ELR (cell line): ENCODE data around the gene MSMO1.
A peak's percentile ranks its signal among the peaks of the same experiment; 100 is the strongest.

Source experiments
- DNase-seq: peaks from one replicate; pipeline ENCODE4 v3.0.0-alpha.2; 2015; ENCODE audit warnings: low read depth

The MSMO1 gene

GRCh38 chr4:165360985-165361670 lies 33.7 kb downstream of the MSMO1 start:
- DNase-seq, result no peak

DNA sequence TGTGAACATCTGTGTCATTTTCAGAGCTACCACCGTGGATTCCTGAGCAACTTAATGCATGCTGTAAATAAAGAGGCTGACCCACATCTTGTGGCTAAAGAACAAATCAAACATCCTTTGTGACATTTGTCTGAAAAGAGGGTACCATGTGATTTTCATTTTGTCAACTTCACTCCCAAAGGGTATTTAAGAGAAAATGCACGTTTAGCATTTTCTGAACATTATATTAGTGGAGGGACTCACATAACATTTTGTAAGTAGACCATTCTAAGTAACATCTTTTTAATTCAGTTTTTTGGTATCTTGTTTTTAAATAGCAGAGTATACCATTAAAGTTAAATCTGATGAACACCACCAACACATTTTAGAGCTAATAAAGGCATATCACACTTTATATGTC lies 34.3 kb downstream of the MSMO1 start:
- no peak for DNase-seq

DNA sequence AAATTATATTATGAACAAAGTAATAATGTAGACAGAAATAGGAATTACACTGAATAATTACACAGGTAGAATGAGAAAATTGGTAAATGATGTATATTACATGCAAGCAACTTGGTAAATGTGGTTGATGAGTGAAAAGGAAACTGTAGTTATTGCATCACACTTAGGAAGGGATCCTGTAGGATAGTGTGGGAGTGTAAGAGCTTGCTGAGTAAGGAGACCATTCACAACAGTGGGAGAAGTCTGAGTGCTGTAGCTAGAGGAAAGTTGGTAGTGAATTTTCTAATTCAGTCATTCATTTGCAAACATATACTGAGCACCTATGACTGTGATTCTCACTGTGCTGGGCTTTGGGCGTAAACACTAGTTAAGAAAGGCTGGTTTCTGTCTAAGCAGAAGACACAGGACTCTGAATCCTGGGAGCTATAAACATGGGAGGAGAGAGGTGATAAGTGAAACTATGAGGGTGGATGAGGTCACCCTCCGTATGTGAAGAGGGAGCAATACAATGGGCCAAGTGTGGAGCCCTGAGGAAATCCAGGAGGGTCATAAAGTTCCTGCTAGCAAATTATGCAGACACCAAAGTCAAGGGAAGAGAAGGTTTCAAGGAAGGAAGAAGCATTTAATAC lies 37.1 kb downstream of the MSMO1 start:
- peak; percentile 25 for DNase-seq

- DNase-seq, result no peak
Observed at GRCh38 chr4:165367040-165367439, 39.6 kb downstream of the MSMO1 start.

DNA sequence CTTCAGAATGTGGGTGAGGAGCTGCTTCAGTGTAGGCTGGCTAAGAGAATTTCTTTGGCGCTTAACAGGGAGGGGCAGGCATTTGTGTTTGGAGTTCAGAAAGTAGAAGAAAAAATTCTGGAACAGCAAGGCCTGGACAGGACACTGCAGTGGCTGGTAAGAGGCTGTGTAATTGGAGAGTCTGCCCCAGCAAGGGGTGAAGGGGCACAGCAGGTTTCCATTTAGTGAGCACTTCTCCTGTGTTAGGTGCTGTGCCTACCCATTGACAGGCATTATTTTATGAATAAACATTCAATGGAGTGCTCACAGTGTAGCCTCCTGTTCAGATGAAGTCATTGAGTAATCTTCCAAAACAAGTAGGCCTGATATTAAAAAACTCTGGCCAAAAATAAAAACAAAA lies 40.6 kb downstream of the MSMO1 start:
- DNase-seq, result no peak

DNA sequence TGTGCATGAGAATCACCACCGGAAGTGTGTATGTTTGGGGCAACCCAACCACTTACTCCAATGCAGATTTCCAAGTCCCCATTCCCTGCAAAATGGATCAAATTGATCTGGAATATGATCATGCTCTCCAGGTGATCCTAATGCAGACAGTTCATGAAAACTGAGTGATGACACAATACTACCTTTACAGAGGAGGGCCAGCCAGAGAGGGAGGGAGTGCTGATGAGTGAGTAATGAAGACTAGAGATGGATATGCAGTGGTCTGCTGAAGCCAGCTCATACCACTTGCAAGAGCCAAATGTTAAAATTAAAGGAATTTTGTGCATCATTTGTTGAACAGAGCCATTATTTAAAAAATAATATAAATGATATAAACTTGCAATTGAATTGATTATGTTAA lies 41.1 kb downstream of the MSMO1 start:
- DNase-seq, result no peak

DNA sequence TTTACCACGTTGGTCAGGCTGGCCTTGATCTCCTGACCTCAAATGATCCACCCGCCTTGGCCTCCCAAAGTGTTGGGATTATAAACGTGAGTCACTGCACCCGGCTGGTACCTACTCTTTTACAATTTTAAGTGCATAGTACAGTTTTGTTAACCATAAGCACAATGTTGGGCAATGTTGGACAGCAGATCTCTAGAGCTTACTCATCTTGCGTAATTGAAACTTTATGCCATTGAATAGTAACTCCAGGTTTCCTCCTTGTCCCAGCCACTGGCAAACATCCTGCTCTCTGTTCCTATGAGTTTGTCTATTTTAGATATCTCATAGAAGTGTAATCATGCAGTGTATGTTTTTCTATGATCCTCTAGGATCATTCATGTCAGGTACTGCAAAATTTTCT lies 42.1 kb downstream of the MSMO1 start:
- no peak for DNase-seq

GRCh38 chr4:165370530-165370929 lies 43.1 kb downstream of the MSMO1 start:
- DNase-seq, result no peak

DNA sequence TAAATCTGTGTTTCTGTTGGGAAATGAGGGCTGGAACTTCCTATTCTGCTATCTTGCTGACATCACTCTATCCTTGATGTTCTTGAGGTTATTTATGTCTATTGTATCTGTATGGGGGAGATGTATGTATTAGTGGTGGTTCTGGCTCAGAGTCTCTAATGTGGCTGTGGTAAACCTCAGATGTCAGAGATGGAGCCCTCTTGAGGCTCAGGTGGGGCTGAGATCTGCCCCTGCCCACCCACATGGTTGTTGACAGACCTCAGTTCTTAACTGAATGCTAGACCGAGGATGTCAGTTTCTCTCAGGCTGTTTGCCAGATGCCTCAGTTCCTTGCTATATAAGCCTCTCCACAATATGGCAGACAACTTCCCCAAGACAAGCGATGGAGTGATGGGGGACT lies 48.0 kb downstream of the MSMO1 start:
- no peak for DNase-seq

- DNase-seq, result no peak
Observed at GRCh38 chr4:165378398-165378744, 50.9 kb downstream of the MSMO1 start.

- peak; percentile 60 for DNase-seq
Observed at GRCh38 chr4:165378745-165379677, 51.5 kb downstream of the MSMO1 start, which contains the start of gene CPE. CPE (plus strand) TSS chr4:165379008; CDS start chr4:165379222, 214 bp downstream.

DNA sequence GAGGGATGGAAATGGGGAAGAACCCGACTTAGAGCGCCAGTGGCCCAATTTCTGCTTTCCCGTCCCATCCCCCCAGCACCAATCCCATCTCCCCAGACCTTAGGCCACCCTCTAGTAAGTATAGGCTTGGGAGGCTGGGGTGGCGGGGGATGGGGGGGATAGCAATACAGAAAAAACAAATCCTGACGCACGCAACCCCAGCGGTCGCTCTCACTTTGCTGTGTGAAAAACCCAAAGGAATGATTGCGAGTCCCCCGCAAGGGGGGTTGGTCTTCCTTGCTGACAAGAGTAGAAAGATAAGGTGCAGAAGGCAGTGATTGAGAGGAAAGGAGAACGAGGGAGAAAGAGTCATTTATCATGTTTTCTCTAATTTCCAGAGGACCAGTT lies 52.2 kb downstream of the MSMO1 start:
- no peak for DNase-seq

- no peak for DNase-seq
Observed at GRCh38 chr4:165380805-165381204, 53.3 kb downstream of the MSMO1 start.

GRCh38 chr4:165381821-165382373 lies 54.4 kb downstream of the MSMO1 start:
- DNase-seq, result no peak

DNA sequence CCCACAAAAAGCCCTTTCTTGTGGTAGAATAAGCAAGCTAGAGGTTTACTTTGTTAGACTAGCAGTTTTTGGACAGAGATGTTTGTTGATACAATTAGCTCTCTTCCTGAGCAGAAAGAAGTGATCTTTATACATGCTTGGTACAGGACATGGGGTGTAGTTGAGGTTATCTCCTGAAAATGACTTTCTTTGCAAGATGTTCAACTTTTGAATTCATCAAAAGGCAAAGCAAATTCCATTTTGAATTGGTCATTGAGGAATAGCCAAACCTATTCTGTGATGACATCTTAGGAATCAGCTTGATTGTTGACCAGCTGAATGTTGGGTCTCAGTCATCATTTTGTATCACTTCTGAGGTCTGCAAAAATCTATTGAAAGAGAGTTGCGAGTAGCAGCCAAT lies 55.2 kb downstream of the MSMO1 start:
- DNase-seq, result no peak

- no peak for DNase-seq
Observed at GRCh38 chr4:165383591-165384073, 56.2 kb downstream of the MSMO1 start.

DNA sequence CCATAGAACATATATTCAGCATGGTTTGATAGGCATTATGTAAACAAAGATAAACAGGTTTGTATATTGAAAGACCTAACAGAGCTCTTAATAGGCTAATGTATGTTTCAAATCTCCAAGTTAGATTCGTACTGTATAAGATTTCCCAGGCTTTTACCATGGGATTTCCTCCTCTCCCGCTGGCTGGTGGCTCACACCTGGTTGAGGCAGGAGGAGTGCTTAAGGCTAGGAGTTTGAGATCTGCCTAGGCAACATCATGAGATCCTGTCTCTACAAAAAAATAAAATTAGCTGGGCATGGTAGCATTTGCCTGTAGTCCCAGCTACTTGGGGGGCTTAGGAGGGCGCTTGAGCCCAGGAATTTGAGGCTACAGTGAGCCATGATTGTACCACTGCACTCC lies 56.7 kb downstream of the MSMO1 start:
- DNase-seq, result no peak

DNA sequence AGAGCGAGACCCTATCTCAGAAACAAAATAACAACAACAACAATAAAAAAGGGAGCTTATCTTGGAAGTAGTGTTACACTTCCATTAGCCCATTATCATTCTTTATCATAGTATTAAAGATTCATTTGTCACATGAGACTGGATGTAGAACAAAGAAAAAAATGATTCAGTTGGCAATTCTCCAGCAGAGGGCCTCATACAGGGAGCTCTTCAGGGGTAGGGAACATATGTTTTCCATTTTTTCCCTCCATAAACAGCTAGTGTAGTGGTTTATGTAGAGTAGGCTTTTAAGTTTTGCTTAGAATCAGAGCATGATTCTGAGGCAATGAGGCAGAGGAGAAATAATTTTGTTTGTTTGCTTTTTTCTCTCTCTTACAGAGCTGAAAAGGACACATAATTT lies 57.1 kb downstream of the MSMO1 start:
- DNase-seq, result no peak

DNA sequence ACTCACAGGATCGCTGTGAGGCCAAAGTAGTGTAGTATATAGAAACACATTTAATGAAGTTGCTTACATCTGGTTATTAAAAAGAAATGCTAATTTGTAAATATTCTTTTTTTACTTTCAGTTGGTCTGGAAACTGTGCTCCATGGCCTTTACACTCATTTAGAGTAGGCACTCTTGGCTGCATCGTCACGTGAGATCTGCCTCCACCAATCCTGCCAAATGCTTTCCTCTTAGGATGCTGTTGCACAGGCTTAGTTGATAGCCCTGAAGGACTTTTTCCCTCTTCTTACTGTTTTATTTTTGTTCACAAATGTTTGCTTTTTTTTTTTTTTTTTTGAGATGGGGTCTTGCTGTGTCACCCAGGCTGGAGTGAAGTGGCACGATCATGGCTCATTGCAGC lies 57.7 kb downstream of the MSMO1 start:
- DNase-seq, result no peak

- no peak for DNase-seq
Observed at GRCh38 chr4:165386328-165386727, 58.9 kb downstream of the MSMO1 start.

GRCh38 chr4:165388756-165389155 lies 61.3 kb downstream of the MSMO1 start:
- no peak for DNase-seq
